NCI-H2029 treated with DMSO at 0.1 percent for 48 hours (cell line): ENCODE results near the gene ARHGAP33.

Experiments used
- DNase-seq: peaks from one replicate; lab custom pipeline; 2025; lab: John Stamatoyannopoulos, UW

Gene ARHGAP33

GRCh38 chr19:35777086-35777841, 1.9 kb downstream of the ARHGAP33 start:
- no peak for DNase-seq

GRCh38 chr19:35777961-35778360, 2.6 kb downstream of the ARHGAP33 start:
- DNase-seq = no peak

- no peak for DNase-seq
These were observed 3.7 kb downstream of the ARHGAP33 start for GRCh38 chr19:35779033-35779432.

GRCh38 chr19:35780058-35780457, 4.7 kb downstream of the ARHGAP33 start:
- no peak for DNase-seq

- no peak for DNase-seq
These were observed 5.4 kb downstream of the ARHGAP33 start for GRCh38 chr19:35780717-35781116.

GRCh38 chr19:35781650-35782049, 6.3 kb downstream of the ARHGAP33 start:
- DNase-seq = no peak

- no peak for DNase-seq
These were observed 7.2 kb downstream of the ARHGAP33 start for GRCh38 chr19:35782589-35782988.

GRCh38 chr19:35783469-35784434, 8.4 kb downstream of the ARHGAP33 start:
- no peak for DNase-seq

GRCh38 chr19:35784503-35785338, 9.4 kb downstream of the ARHGAP33 start:
- DNase-seq = no peak

GRCh38 chr19:35785339-35785627, 9.9 kb downstream of the ARHGAP33 start:
- DNase-seq = no peak

- DNase-seq = no peak
These were observed 11.2 kb downstream of the ARHGAP33 start for GRCh38 chr19:35786299-35787160.

- no peak for DNase-seq
These were observed 11.9 kb downstream of the ARHGAP33 start for GRCh38 chr19:35787227-35787799.

GRCh38 chr19:35788205-35788960, 13.0 kb downstream of the ARHGAP33 start:
- no peak for DNase-seq

GRCh38 chr19:35789195-35789977, 14.0 kb downstream of the ARHGAP33 start:
- DNase-seq = no peak

GRCh38 chr19:35789978-35790944, 14.9 kb downstream of the ARHGAP33 start:
- no peak for DNase-seq

GRCh38 chr19:35790981-35791813, 15.8 kb downstream of the ARHGAP33 start:
- no peak for DNase-seq

- no peak for DNase-seq
These were observed 16.5 kb downstream of the ARHGAP33 start for GRCh38 chr19:35791814-35792279.
